T-helper 1 cell (primary cell): ENCODE results near the gene ZSCAN32.

Experiments used
- DNase-seq, 5 donors: peaks; one replicate each; pipeline ENCODE4 v3.0.0-alpha.2; 2012 to 2020
- total RNA-seq, 4 donors: gene quantifications; one replicate each; lab custom pipeline; 2026; lab: John Stamatoyannopoulos, UW

ZSCAN32 gene
- 3.6 to 12.0 (median 10.8) reads per million in 4 donors for total RNA-seq

GRCh38 chr16:3400779-3401688, at the start of gene ZSCAN32, which contains the start of gene ZNF174:
TSS of gene ZSCAN32 (minus strand) at chr16:3401004. CDS start at chr16:3397557, 3,447 bp downstream.
TSS of gene ZNF174 (plus strand) at chr16:3401215. CDS start at chr16:3402005, 790 bp downstream.
- DNase-seq: peak; percentile 95 to 100 (median 97)

GRCh38 chr16:3444032-3444388, 43.2 kb upstream of the ZSCAN32 start:
- peak in 3 of 5 donors; percentile 15 to 64 (median 26) for DNase-seq

GRCh38 chr16:3443108-3444031, 42.6 kb upstream of the ZSCAN32 start, which contains the start of the genes NAA60 and ZNF597:
TSS of gene NAA60 (plus strand) at chr16:3443680. CDS start at chr16:3476228, 32,548 bp downstream.
TSS of gene ZNF597 (minus strand) at chr16:3443504. CDS start at chr16:3443153, 351 bp downstream.
- peak; percentile 63 to 87 (median 73) for DNase-seq

GRCh38 chr16:3439637-3440036, 38.8 kb upstream of the ZSCAN32 start:
- no peak for DNase-seq

- no peak for DNase-seq
Observed at GRCh38 chr16:3434373-3434772, 33.6 kb upstream of the ZSCAN32 start.

GRCh38 chr16:3431779-3432219, 31.0 kb upstream of the ZSCAN32 start:
- peak; percentile 10 to 73 (median 22) for DNase-seq

GRCh38 chr16:3413730-3414379, 13.1 kb upstream of the ZSCAN32 start:
- DNase-seq: no peak

GRCh38 chr16:3408561-3409197, 7.9 kb upstream of the ZSCAN32 start:
- no peak for DNase-seq

GRCh38 chr16:3401719-3402397, 1.1 kb upstream of the ZSCAN32 start:
- no peak for DNase-seq

- no peak for DNase-seq
Observed at GRCh38 chr16:3400446-3400778, 392 bp downstream of the ZSCAN32 start.

GRCh38 chr16:3389663-3390338, 11.0 kb downstream of the ZSCAN32 start:
- DNase-seq: no peak

- no peak for DNase-seq
Observed at GRCh38 chr16:3388325-3388724, 12.5 kb downstream of the ZSCAN32 start.

- DNase-seq: no peak
Observed at GRCh38 chr16:3383045-3383448, 17.8 kb downstream of the ZSCAN32 start.

- DNase-seq: no peak
Observed at GRCh38 chr16:3377917-3378316, 22.9 kb downstream of the ZSCAN32 start.

- DNase-seq: no peak
Observed at GRCh38 chr16:3375680-3376079, 25.1 kb downstream of the ZSCAN32 start.

- DNase-seq: no peak
Observed at GRCh38 chr16:3369073-3369472, 31.7 kb downstream of the ZSCAN32 start.

GRCh38 chr16:3364774-3365427, 35.9 kb downstream of the ZSCAN32 start:
- peak; percentile 74 to 89 (median 82) for DNase-seq

- no peak for DNase-seq
Observed at GRCh38 chr16:3363793-3364192, 37.0 kb downstream of the ZSCAN32 start.

GRCh38 chr16:3362931-3363330, 37.9 kb downstream of the ZSCAN32 start:
- no peak for DNase-seq

- DNase-seq: no peak
Observed at GRCh38 chr16:3358871-3359270, 41.9 kb downstream of the ZSCAN32 start.
